CD4-positive, alpha-beta T cell (primary cell): ENCODE measurements around the gene RERE. TPM values are rescaled to one million over a fixed set of nuclear protein-coding genes. Genes with fewer than 3 reads are reported as not detected.

Experiments
- ATAC-seq: fragments of 200-7000 bp; cut with Tn5 transposase; one replicate; pipeline ENCODE4 v1.10.0; 2022; ENCODE audit warnings: mild to moderate bottlenecking; ENCODE audit not compliant: poor library complexity
- CTCF ChIA-PET: fragments of 350-600 bp; sonication (Branson Sonifier 250); formaldehyde crosslinking; loops from one replicate; lab custom pipeline; 2021; ENCODE audit warnings: antibody characterized with exemption, inconsistent platforms; lab: Charles Lee
- POLR2A ChIA-PET: fragments of 350-600 bp; sonication (Branson Sonifier 250); formaldehyde crosslinking; loops from one replicate; lab custom pipeline; 2021; ENCODE audit warnings: antibody characterized with exemption, inconsistent platforms; lab: Charles Lee
- DNase-seq, 14 experiments: peaks; one replicate each; pipeline ENCODE4 v3.0.0-alpha.2; 2013 to 2020; ENCODE audit warnings: mixed read lengths in 2 of 14
- H3K27ac ChIP-seq, 2 donors: one replicate each; pipeline versions ENCODE4 v1.5.1 to v1.7.0; 2013; ENCODE audit warnings: low read length in 2 of 2, low read depth in 1 of 2, mild to moderate bottlenecking in 1 of 2
- H3K27me3 ChIP-seq, 2 experiments: 1 replicate in 1 of 2; 2 replicates in 1 of 2; pipeline versions ENCODE4 v1.6.1 to v1.7.0; 2013; ENCODE audit warnings: low read length in 2 of 2, control low read depth in 1 of 2, mild to moderate bottlenecking in 1 of 2, moderate library complexity in 1 of 2; ENCODE audit not compliant: insufficient read depth in 2 of 2, control insufficient read depth in 1 of 2
- H3K36me3 ChIP-seq: one replicate; pipeline ENCODE4 v1.6.1; 2013; ENCODE audit warnings: low read length, control low read depth; ENCODE audit not compliant: insufficient read depth
- H3K4me1 ChIP-seq: one replicate; pipeline ENCODE4 v1.6.1; 2013; ENCODE audit warnings: low read length, control low read depth; ENCODE audit not compliant: insufficient read depth
- H3K4me3 ChIP-seq: one replicate; pipeline ENCODE4 v1.5.1; 2013; ENCODE audit warnings: mild to moderate bottlenecking, low read length, moderate library complexity
- H3K9me3 ChIP-seq, 2 experiments: 1 replicate in 1 of 2; 2 replicates in 1 of 2; pipeline versions ENCODE4 v1.6.1 to v1.7.0; 2013; ENCODE audit warnings: low read length in 2 of 2, mild to moderate bottlenecking in 2 of 2, control low read depth in 1 of 2, moderate library complexity in 1 of 2; ENCODE audit not compliant: control insufficient read depth in 1 of 2, insufficient read depth in 1 of 2
- H3K27ac Mint-ChIP-seq: one replicate; pipeline ENCODE4 v1.8.0; 2020; ENCODE audit warnings: mixed read lengths
- H3K27me3 Mint-ChIP-seq: one replicate; pipeline ENCODE4 v1.8.0; 2021; ENCODE audit warnings: mixed read lengths
- H3K36me3 Mint-ChIP-seq: one replicate; pipeline ENCODE4 v1.8.0; 2021; ENCODE audit warnings: low read depth, mixed read lengths
- H3K4me1 Mint-ChIP-seq: one replicate; pipeline ENCODE4 v1.8.0; 2021; ENCODE audit warnings: low read depth, mixed read lengths
- H3K4me3 Mint-ChIP-seq: one replicate; pipeline ENCODE4 v1.8.0; 2020; ENCODE audit warnings: mild to moderate bottlenecking, mixed read lengths
- H3K9me3 Mint-ChIP-seq: one replicate; pipeline ENCODE4 v1.8.0; 2020; ENCODE audit warnings: mixed read lengths
- intact Hi-C, 2 experiments: fragments of 100-400 bp; cut with DNase I in 1 of 2; cut with micrococcal nuclease in 1 of 2; formaldehyde crosslinking; loops; one replicate each; pipeline versions ENCODE4 v1.15.1 to v1.9.0; 2023 to 2025; cut with DNase I, micrococcal nuclease
- total RNA-seq, 174 experiments: library from RNA in 2 of 174; stranded (reverse) in 2 of 174; gene quantifications; one replicate each; pipeline ENCODE4 v1.2.3 and lab custom pipeline; 2021 to 2026
- TF ChIP-seq, protein P1 (sequence below): fragments of 200-600 bp; IDR thresholded peaks from one replicate; pipeline ENCODE4 v1.8.0; 2022; ENCODE audit warnings: antibody characterized with exemption, mild to moderate bottlenecking

Gene RERE
- total RNA-seq, 2 experiments from 2014 or later = 78.4 to 84.0 TPM

DNA sequence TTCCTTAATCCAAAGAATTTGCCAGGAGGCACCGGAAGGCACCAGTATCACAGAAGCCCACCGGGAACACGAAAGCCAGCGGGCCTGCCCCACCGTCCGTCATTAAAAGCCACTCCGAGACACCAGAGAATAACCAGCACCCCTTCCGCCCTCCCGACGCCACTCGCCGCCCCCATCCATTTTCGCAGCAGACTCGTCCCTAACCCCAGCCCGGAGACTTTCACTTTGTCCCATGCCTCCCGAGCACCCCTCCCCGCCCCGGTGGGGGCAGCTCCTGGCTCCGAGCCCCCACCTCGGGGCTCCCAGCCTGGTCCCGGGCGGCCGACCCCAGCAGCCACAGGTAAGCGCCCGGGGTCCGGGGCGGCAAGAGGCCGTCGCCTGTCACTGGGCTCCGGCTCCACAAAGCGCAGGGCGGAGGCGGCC is 394.2 kb downstream of the RERE start:
- Histone ChIP-seq H3K4me3 (peak overlapping the region; percentile 88), H3K27ac (peak overlapping the region; percentile 78 to 86), H3K4me1 (peaks cover 67% of the 10 kb centered on the region), H3K36me3 (peaks cover 21% of the 10 kb centered on the region), H3K27me3 (no peaks in the 10 kb centered on the region), H3K9me3 (no peaks in the 10 kb centered on the region)
- Mint-ChIP-seq H3K36me3 (peaks cover 9% of the 10 kb centered on the region), H3K4me1 (peaks cover 40% of the 10 kb centered on the region), H3K27me3 (no peaks in the 10 kb centered on the region), H3K27ac (no peak overlapping the region), H3K4me3 (no peak overlapping the region), H3K9me3 (no peaks in the 10 kb centered on the region)
- POLR2A ChIA-PET = interaction anchor here (1.2 to 3.2 kb wide), 7 partner anchors 8 to 102 kb away, joined by 3 to 39 read pairs (median 4); no protein-coding TSS in a partner anchor
- intact Hi-C loops = loop anchor here (5.0 to 10.0 kb wide), 6 partner anchors 41 to 392 kb away; partner anchors contain the start of gene RERE (in 1 of the 2)
- TF ChIP-seq, protein P1, sequence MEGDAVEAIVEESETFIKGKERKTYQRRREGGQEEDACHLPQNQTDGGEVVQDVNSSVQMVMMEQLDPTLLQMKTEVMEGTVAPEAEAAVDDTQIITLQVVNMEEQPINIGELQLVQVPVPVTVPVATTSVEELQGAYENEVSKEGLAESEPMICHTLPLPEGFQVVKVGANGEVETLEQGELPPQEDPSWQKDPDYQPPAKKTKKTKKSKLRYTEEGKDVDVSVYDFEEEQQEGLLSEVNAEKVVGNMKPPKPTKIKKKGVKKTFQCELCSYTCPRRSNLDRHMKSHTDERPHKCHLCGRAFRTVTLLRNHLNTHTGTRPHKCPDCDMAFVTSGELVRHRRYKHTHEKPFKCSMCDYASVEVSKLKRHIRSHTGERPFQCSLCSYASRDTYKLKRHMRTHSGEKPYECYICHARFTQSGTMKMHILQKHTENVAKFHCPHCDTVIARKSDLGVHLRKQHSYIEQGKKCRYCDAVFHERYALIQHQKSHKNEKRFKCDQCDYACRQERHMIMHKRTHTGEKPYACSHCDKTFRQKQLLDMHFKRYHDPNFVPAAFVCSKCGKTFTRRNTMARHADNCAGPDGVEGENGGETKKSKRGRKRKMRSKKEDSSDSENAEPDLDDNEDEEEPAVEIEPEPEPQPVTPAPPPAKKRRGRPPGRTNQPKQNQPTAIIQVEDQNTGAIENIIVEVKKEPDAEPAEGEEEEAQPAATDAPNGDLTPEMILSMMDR = no peak
- DNase-seq (peak in 12 of 14 experiments; percentile 18 to 66 (median 36)), ATAC-seq (peak; percentile 10)
- CTCF ChIA-PET = interaction anchor here (0.6 kb wide), 1 partner anchor 14 kb away, joined by 3 read pairs; no protein-coding TSS in a partner anchor

DNA sequence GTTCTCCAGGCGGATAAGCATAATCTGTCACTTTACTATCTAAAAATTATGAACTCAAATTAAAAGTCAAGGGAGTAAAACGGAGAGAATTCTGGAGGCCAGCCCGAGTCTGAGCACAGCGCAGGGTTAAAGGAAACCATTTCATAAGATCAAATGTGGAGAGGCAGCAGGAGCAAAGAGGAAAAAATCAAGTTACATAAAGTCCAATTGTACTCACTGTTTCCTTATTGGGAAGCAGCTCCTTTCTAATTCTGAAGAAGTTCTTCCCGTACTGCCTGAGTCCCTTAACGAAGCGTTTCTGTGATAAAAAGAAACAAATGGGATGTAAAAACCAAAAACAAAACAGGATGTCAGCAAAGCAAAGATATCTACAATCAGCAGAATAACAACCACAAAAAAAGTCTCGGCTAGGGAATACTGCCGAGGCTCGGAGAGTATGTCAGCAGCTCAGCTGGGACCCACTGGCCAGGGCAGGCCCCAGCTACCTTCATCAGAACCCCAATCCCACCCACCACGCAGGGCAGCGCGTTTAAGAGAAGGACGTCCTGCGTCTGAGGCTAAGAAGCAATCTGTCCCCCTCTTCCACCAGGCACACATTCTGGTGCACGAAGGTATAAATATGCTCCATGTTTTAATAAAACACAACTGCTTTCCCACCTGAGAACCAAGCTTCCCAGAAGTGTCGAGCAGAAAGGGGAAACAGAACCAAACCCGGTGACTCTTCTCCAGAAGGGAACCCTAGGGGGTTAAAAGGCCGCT is 394.8 kb downstream of the RERE start:
- peak overlapping the region; percentile 78 to 86 for H3K27ac ChIP-seq
- H3K4me3 Mint-ChIP-seq = no peak overlapping the region
- no peaks in the 10 kb centered on the region for H3K9me3 ChIP-seq
- CTCF ChIA-PET = interaction anchor here (0.6 to 0.8 kb wide), 2 partner anchors 13 to 24 kb away, joined by 3 read pairs; no protein-coding TSS in a partner anchor
- TF ChIP-seq, protein P1 = no peak
- H3K4me1 ChIP-seq = peaks cover 67% of the 10 kb centered on the region
- peaks cover 34% of the 10 kb centered on the region for H3K4me1 Mint-ChIP-seq
- ATAC-seq = no peak
- H3K27ac Mint-ChIP-seq = no peak overlapping the region
- DNase-seq = peak in 5 of 14 experiments; percentile 18 to 50 (median 35)
- no peaks in the 10 kb centered on the region for H3K9me3 Mint-ChIP-seq
- peak overlapping the region; percentile 88 for H3K4me3 ChIP-seq
- peaks cover 9% of the 10 kb centered on the region for H3K36me3 Mint-ChIP-seq
- POLR2A ChIA-PET = interaction anchor here (1.2 to 3.2 kb wide), 6 partner anchors 9 to 103 kb away, joined by 3 to 39 read pairs (median 6); no protein-coding TSS in a partner anchor
- H3K27me3 Mint-ChIP-seq = no peaks in the 10 kb centered on the region
- H3K36me3 ChIP-seq = peaks cover 27% of the 10 kb centered on the region
- no peaks in the 10 kb centered on the region for H3K27me3 ChIP-seq
- intact Hi-C loops = loop anchor here (5.0 to 10.0 kb wide), 6 partner anchors 40 to 392 kb away; partner anchors contain the start of gene RERE (in 1 of the 2)

DNA sequence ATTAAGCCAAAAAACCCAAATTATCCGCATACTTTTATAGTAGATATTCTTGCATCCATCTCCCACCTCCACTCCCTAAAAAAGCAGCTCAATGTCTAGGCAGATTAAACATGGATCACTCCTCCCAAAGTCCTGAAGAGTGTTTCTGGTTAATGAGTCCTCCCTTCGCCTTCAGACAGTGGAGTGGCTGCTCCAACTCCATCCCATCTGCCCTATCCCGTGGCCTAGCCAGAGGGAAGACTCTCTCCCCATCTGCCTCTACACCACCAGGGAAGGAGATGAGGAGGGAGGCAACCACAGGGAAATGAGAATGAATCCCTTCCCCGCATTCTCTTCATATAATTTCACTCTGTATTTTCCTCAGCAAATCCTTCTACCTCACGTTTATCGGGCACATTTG is 395.7 kb downstream of the RERE start:
- ChIA-PET POLR2A (interaction anchor here (0.7 to 2.3 kb wide), 5 partner anchors 11 to 1957 kb away, joined by 3 to 7 read pairs (median 4); no protein-coding TSS in a partner anchor), CTCF (interaction anchor here (0.8 kb wide), 1 partner anchor 23 kb away, joined by 3 read pairs; no protein-coding TSS in a partner anchor)
- peak overlapping the region in 1 of 2 donors; percentile 43 for H3K27ac ChIP-seq
- peaks cover 28% of the 10 kb centered on the region for H3K4me1 Mint-ChIP-seq
- H3K36me3 ChIP-seq = peaks cover 36% of the 10 kb centered on the region
- intact Hi-C loops = loop anchor here (1.0 to 10.0 kb wide), 7 partner anchors 12 to 393 kb away; partner anchors contain the start of gene RERE (in 1 of the 2)
- H3K4me3 ChIP-seq = peak overlapping the region; percentile 88
- H3K9me3 ChIP-seq = no peaks in the 10 kb centered on the region
- H3K9me3 Mint-ChIP-seq = no peaks in the 10 kb centered on the region
- H3K27me3 ChIP-seq = no peaks in the 10 kb centered on the region
- H3K4me1 ChIP-seq = peaks cover 63% of the 10 kb centered on the region
- DNase-seq (no peak), ATAC-seq (no peak)
- no peak overlapping the region for H3K27ac Mint-ChIP-seq
- no peaks in the 10 kb centered on the region for H3K27me3 Mint-ChIP-seq
- TF ChIP-seq, protein P1 = no peak
- no peak overlapping the region for H3K4me3 Mint-ChIP-seq
- peaks cover 12% of the 10 kb centered on the region for H3K36me3 Mint-ChIP-seq
